Activated CD4-positive, alpha-beta T cell treated with anti-CD3 and anti-CD28 coated beads for 24 hours (primary cell): ENCODE results near the gene IGF2R.

Source experiments
- DNase-seq, 2 donors: peaks; one replicate each; pipeline ENCODE4 v3.0.0-alpha.2; 2020; ENCODE audit warnings: low read depth in 2 of 2

The IGF2R gene

DNA sequence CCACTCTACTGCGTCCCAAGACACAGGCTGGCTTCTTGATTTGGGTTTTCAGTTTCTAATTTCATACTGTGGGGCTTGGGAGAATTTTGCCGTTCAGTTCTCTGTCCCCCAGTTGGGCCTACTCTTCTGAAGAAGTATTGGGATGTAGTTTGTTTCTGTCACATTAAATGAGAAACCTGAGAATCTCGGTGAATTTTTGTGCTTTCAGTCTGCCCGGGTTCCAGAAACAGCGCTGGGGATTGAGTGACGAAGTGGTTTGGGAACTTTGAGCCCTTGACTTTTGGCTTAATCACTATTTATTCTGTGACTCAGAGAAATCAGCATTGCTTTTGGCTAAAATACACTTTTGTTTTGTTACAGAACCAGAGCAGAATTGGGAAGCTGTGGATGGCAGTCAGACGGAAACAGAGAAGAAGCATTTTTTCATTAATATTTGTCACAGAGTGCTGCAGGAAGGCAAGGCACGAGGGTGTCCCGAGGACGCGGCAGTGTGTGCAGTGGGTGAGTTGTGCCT lies 74.0 kb downstream of the IGF2R start:
- DNase-seq, result no peak

DNA sequence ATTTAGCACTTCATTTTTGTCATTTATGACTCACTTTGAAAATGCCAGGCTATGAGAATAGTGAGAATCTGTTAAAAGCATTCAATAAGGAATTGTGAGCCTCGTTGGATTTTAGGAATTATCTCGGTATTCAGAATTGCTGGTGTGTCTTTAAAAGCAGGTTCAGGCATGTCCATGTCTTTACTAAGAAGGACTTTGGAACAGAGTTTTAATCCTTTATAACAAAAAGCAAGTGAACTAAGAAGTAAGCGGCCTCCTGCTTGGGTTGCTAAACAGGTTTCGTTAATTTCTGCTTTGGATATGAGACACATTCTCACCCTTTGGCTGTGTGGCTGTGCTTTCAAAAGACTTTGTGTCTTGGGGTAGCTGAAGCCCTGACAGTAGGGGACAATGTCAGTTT lies 74.9 kb downstream of the IGF2R start:
- no peak for DNase-seq

DNA sequence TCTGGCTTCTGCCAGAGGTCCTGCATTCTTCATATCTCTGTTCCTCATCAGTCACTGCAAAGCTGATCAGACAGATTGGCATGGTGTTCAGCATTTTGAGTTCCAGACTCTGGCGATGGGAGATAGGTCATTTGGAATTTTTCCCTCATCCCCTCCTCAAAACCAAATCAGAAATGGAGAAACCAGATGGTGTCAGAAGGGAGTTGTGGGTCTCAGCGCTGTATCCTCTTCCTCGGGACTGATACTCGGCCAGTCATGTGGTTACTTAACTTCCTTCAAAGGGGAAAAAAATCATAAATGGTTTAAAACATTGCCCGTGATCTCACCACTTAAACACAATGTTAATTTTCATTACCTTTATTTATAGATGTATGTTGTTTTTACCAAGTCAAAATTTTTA lies 75.8 kb downstream of the IGF2R start:
- DNase-seq, result no peak

DNA sequence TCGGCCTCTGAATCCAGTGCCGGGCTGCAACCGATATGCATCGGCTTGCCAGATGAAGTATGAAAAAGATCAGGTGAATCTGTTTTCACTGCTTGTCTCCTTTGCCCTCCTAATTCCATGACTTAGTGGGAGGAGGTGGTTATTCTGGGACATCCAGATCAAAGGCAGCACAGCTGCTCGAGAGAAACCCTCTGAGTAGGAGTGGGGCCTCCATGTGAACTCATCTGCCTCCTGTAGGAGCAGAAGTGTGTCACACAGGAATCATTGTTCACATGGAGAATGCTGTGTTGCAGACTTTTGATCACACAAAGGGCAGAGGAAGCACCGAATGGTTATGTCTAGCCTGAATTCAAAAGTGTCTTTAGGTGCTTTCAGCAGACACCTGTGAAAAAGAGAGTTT lies 79.6 kb downstream of the IGF2R start:
- DNase-seq, result no peak

DNA sequence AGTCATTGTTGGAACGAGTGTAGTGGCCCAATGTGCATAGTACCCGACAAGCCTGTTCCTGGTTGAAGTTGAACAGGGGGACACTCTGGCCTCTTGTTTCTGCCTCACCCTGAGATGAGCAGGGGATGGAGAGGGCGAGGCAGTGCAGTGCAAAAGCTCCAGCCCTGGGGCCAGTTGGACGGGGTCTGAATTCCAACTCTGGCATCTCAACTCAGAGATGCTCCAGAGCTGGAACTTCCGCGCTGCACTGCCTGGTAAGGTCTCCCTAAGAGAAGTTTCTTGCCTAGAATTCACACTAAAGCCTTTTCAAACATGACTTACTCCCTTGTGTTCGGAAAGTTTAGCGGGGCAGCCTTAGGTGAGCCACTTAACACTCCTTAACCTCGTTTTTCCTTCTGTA lies 80.5 kb downstream of the IGF2R start:
- DNase-seq, result no peak

DNA sequence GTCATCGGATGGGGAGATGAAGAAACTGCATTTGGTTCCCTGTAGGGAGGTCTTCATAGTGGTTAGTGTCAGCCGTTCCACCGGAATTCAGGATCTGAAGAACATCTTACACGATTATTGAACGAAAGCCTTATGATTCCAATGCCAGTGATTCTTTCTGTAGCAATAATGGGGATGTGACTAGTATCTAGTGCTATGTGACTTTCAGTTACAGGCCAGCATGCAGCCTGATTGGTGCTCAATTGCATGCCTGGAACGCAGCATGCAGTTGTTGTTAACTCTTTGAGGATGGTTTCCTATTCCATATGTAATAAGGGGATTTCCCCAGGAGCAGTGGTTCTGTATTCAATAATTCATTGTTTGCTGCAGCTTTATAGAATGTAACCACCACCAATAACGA lies 81.1 kb downstream of the IGF2R start:
- no peak for DNase-seq

DNA sequence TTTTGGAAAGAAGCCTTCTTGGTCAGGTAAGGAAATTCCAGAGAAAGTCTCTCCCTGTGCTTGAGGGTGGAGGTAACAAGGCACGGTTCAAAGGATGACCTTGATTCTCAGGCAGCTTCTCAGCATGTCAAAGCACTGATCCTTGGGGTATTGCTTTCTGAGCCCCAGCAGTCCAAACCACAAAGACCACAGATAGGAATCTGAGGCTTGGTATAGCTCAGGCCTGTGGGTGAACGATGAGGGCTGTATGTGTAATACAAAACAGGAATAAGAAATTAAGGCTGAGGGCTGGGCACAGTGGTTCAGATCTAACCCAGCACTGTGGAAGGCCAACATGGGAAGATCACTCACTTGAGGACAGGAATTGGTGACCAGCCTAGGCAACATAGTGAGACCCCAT lies 82.5 kb downstream of the IGF2R start:
- no peak for DNase-seq

DNA sequence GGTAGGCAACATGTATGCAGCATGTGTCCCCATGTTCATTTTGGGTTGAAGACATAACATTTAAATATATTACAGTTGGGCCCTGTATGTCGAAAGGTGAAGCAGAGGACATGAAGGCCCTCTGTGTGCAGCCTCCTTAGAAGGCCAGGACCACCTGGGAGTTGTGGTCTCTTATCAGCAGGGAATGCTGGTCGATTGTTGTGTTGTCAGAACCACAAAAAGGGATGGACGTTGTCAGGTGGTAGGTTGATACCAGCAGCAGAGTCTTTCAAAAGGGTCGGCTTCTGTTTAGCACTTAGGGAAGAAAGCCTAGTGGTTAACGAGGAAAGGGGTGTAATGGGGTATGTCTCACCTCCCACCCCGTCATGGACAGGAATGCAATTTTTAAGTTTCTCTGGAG lies 85.4 kb downstream of the IGF2R start:
- no peak for DNase-seq

DNA sequence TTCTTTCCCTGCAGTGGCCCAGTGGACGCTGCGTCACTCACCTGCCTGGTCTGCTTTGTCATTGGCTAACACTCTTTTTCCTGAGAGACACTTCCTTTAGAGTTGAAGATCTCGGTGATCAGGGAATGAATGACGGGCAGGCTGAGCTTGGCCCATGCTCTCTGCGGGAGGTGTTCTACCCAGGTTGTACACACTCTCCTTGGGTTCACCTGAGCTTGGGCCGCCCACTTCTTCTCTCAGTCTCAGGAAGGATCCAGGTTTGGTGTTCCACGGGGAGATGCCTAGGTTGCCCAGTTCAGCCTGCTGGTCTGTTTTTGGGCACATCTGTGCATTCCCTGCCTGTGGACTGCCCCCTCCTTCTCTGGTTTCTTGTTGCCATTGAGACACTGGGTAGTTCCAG lies 86.0 kb downstream of the IGF2R start:
- no peak for DNase-seq

DNA sequence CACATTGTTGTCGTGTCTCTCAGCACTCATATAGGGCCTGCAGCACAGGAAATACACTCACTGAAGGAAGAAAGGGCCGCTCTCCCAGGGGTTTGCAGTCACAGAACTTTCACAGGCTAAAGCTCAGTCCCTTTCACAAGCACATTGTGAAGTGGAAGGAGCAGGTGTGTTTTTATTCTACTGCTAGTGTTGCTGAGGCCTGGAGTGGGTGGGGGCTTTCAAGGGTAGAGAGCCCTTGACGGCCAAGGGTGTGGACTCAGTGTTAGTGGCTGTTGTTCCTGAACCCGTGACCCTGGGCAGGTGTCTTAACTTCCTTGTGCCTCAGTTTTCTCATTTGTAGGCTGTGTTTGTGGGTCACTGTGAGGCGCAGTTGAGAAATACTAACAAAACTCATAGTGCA lies 86.5 kb downstream of the IGF2R start:
- no peak for DNase-seq

DNA sequence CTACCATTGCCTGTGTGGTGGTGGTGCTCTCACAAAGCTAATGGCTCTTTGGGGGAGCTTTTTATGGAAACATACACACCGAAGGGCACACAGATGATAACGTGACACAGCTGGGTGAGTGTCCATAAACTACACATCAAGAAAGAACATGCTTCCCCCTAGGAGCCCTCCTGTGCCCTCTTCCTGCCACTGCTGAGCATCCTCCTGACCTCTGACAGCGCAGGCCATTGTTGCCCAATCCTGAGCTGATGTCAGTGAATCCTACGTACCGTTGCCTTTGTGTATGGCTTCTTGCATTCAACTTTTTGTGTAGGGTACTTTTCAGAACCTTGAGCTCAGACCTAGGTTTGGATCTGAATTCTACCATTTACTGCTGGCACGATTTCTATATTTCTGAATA lies 86.9 kb downstream of the IGF2R start:
- DNase-seq, result no peak

DNA sequence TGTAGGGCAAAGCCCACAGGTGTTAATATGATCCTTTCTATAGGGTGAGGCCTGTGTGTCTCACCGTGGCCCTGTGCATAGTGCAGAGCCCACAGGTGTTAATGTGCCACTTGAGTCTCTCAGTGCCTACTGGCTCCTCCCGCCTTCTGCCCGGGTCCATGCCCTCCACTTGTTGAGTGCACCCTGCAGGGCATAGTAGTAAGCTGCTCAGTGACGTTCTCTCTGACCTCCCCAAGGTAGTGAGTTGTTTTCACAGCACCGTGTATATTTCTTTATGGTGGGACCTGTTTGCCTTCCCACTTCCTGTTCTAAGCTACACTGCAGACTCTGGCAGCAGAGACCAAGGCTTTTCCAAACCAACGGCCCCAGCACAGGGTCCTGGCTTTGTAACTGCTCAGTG lies 88.2 kb downstream of the IGF2R start:
- no peak for DNase-seq

DNA sequence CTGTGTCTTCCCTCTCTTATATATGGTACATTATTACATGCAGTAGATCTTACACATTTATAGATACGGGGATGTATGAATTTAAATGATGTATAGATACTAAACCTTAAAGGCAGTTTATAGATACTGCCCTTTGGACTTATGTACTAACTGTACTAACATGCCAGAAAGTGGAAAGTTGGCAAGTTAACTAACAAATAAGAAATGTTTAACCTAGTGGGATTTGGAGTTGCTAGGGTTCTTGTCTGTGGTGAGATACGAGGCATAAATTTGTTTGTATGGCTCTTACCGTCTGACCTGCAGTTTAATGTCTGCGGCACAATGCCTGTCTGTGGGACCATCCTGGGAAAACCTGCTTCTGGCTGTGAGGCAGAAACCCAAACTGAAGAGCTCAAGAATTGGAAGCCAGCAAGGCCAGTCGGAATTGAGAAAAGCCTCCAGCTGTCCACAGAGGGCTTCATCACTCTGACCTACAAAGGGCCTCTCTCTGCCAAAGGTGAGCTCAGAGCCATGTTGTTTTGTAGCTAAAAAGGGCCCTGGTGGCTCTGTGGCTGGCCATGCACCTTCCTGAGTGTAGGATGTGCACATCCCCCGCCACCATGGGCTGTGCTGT lies 89.8 kb downstream of the IGF2R start:
- no peak for DNase-seq

DNA sequence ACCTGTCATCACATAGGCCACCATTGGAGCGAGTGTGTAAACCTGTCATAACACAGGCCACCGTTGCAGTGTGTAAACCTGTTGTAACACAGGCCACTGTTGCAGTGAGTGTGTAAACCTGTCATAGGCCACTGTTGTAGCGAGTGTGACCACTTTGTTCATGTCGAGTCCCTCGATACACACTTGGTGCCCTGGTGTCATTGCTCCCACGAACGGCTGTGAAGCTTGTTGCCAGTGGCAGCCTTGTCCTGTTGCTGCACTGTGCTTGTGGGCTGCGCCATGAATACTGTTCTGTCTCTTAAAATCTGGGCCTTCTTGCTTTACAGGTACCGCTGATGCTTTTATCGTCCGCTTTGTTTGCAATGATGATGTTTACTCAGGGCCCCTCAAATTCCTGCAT lies 91.3 kb downstream of the IGF2R start:
- DNase-seq, result no peak

DNA sequence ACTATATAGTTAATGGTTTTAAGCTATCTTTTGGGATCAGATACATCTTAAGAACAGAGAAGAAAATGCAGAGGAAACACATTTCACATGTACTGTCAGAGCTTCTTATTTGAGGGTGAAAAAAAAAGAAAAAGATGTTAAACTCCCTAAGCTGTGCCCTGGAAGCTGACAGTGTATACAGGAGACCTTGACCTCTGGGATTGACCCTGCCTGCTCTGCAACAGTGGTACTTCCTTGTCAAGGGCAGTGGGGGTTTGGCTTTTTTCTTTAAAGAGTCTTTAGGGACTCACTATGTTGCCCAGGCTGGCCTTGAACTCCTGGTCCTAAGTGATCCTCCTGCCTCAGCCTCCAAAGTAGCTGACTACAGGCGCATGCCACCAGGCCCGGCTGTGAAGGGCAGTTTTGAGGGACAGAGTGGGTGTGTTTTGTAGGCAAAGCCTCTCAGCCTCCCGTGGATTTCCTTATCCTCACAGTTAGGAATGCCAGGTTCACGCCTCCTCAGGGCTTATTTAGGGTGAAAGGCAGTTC lies 92.1 kb downstream of the IGF2R start:
- no peak for DNase-seq

DNA sequence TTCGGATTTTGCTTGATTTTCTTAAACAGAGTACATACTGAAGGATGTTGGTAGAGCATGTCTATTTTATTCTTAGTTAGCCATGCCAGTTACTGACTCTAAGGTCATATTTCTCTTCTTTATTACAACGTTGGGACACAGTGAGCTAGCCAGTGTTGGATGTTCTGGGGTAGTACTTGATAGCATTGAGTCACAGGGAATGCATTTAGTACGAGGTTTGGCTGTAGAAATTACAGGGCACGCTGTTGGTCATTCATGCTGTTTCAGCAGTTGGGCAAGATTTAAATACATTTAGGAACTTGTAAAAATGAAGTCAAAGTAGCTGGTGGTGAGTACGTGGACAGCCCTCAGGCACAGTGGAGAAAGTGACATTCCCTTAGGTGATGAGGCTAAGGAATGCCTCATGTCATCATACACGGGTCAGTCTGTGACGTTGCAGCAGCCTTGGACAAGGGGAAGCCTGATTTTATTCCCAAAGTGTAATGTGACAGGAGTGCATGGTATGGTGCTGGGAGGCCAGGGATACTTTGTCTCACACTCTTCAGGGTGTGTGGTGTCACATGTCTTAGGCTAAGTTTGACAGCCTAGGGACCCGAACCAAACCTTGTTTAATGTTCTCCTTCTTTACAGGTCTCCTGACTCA lies 95.0 kb downstream of the IGF2R start:
- DNase-seq, result no peak

DNA sequence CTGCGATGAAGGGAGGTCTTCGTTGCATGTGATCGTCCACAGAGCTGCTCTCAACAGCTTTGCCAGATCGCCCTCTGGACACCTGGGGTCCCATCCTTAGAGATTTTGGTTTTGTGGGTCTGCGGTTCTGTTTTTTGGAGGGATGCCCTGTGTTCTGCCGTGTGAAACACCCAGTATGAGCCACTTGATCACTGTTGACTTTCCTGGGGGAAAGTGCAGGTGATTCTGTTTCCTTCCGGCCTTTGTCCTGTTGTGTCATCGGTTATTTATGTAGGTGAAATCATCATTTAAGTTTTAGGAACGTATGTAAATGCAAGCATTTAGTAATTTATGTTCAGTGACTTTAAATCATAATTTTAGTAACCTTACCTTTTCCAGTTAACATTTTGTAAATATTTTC lies 96.3 kb downstream of the IGF2R start:
- no peak for DNase-seq

DNA sequence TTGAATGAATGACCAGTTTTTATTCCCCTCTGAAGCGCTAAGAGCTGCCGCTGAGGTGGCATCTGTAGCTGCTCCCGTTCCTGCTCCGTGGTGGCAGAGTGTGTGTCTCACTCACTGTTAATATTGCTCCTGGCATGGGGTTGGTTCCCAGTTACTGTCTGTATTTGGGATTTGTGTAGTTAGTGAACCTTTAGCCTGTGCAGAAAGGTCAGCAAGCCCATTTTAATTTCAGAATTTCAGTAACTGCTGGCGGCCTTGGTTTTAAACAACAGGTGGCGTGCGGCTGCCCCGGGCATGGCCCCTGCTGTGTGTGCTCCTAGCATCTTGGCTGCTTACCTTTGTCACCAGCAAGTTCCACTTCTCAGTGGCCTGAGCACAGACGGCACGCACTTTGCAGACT lies 98.7 kb downstream of the IGF2R start:
- no peak for DNase-seq

DNA sequence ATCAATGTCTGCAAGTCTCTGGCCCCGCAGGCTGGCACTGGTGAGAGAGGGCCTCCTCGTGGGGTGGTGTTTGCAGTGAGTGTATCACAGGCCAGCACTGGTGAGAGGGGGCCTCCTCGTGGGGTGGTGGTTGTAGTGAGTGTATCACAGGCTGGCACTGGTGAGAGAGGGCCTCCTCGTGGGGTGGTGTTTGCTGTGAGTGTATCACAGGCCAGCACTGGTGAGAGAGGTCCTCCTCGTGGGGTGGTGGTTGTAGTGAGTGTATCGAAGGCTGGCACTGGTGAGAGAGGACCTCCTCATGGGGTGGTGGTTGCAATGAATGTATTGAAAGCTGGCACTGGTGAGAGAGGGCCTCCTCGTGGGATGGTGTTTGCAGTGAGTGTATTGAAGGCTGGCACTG lies 99.5 kb downstream of the IGF2R start:
- DNase-seq, result no peak

DNA sequence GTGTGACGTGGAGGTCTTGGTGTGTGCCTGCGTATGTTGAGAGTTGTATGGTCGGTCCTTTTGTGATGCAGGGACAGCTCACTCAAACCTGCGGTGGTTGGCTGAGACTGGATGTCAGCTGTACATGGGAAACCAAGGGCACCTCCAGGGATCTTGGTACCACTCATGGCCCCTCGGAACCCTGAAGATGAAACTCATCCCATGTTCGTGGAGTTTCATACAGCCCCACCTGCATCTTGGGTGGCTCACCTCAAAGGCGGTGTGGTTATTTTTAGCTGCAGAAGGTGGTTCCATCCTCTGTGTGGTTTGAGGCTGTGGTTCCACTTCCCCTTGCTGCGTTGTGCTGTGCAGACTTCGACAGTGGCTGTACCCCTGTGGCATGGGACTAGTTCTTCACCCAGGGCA lies 100.2 kb downstream of the IGF2R start:
- no peak for DNase-seq

DNA sequence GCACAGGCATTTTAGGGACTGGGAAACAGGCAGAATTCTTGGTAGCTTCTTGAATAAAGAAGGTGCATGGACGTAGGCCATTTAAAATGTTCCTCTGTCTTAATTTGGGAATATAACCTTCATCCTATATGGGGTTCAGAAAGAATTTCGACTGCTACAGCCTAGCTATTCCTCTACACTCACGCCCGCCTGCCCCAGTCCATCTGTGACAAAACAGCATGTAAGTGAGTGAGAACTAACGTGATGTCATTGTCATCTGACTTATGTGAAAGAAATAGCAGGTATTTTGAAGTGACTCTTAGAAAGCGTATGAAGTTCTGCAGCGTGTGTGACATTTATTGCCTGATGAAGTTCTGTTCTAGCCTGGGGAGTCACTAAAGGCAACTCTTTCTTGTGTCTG lies 100.6 kb downstream of the IGF2R start:
- DNase-seq, result no peak

DNA sequence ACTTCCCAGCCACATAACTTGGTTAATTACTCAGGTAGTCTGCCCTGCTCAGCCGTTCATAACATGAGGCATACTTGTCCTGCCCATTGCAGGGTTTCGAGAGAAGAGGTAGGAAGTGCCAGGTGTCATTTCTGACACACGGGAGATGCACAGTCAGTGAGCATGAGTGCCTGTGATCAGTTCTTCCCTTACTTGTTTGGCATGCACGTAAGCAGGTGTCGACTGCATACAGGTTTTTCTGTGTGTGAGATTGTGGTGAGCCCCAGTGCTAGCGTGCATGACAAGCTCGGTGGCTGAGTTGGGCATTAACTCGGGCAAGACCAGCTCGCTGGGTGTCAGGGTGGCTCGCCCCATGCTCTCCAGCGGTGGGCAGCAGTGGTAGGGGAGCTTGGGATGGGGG lies 101.5 kb downstream of the IGF2R start:
- no peak for DNase-seq

DNA sequence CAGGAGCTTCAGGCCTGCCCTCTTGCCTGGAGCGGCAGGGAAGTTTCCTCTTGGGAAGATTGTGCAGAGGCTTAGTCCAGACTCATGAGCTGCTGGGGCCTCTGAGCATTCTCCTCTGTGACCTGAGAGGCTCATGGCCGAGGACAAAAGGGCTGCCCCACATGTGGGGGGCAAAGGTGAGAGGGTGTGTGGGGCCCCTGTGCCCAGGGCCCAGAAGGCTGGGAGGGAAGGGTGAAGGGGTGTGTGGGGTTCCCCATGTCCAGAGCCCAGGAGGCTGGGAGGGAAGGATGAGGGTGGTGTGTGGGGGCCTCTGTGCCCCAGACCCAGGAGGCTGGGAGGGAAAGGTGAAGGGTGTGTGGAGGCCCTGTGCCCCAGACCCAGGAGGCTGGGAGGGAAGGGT lies 101.9 kb downstream of the IGF2R start:
- no peak for DNase-seq
